ENCODE measurements around the gene SPDYE4. TPM values are rescaled to one million over a fixed set of nuclear protein-coding genes. Genes with fewer than 3 reads are reported as not detected.
A peak's percentile ranks its signal among the peaks of the same experiment; 100 is the strongest.

SPDYE4 gene
- total and polyA plus RNA-seq, 2 experiments from 2014 or later: not detected

DNA sequence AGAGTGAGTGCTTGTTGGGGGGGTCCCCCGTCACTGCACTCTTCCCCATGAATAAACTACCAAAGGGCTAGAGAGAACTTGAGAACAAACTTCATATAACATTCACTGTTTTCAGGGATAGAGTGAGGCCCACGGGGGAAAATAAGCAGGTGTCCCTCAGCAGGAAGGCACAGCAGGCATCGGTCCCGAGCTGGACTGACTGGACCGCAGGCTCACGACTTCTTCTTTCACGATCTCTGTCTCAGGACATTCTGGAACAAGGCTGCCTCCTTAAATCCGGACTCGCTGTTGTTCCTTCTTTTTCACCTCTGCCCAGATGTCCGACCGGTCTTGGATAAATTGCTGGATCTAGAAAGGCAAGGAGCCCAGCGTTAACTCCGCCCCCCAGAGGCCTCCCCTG, 28.5 kb downstream of the SPDYE4 start:
- Histone ChIP-seq H2AFZ (no peak overlapping the region), H3K9me3 (ENCODE audit: low read depth) (no peaks in the 10 kb centered on the region), H4K20me1 (ENCODE audit: insufficient read depth) (no peaks in the 10 kb centered on the region), H3K4me2 (ENCODE audit: unreplicated experiment) (no peak overlapping the region), H3K9ac (no peak overlapping the region), H3K9me2 (ENCODE audit: insufficient read depth) (no peaks in the 10 kb centered on the region), H3K4me1 (ENCODE audit: insufficient read depth) (peaks cover 8% of the 10 kb centered on the region), H3K79me2 (ENCODE audit: insufficient read depth) (no peaks in the 10 kb centered on the region), H3K27ac (no peak overlapping the region), H3F3A (ENCODE audit: insufficient read depth) (no peaks in the 10 kb centered on the region), H3K27me3 (replicated peaks; ENCODE audit: insufficient read depth) (no peaks in the 10 kb centered on the region), H3K36me3 (ENCODE audit: low read depth) (no peaks in the 10 kb centered on the region), H3K4me3 (no peak overlapping the region)
- in situ Hi-C loops (cut with MboI): no loop called here
- no peak for DNase-seq
- WGBS, 2 experiments (ENCODE audit: low coverage in 1 of 2, low lambda C conversion rate in 2 of 2, missing lambda C conversion rate in 2 of 2): 85 to 86% methylated on average over 13 of the region's 13 CpGs
- no peak for TF ChIP-seq EZH2 (IDR thresholded peaks at IDR 0.05; ENCODE audit: insufficient read depth, poor library complexity, severe bottlenecking)

- in situ Hi-C loops (cut with MboI): no loop called here
These were observed 28.9 kb downstream of the SPDYE4 start for GRCh38 chr17:8729421-8729820.

GRCh38 chr17:8728971-8729370, 29.4 kb downstream of the SPDYE4 start:
- H3K36me3 ChIP-seq (ENCODE audit: low read depth): no peaks in the 10 kb centered on the region
- H3K4me1 ChIP-seq (ENCODE audit: insufficient read depth): peaks cover 8% of the 10 kb centered on the region
- DNase-seq: no peak
- H3K9me3 ChIP-seq (ENCODE audit: low read depth): no peaks in the 10 kb centered on the region
- TF ChIP-seq EZH2 (IDR thresholded peaks at IDR 0.05; ENCODE audit: insufficient read depth, poor library complexity, severe bottlenecking): no peak
- TF ChIP-seq EZH2phosphoT487 (IDR thresholded peaks at IDR 0.05; ENCODE audit: insufficient read depth, low read depth): no peak
- no peaks in the 10 kb centered on the region for H3K79me2 ChIP-seq (ENCODE audit: insufficient read depth)
- no peaks in the 10 kb centered on the region for H3K9me2 ChIP-seq (ENCODE audit: insufficient read depth)
- H4K20me1 ChIP-seq (ENCODE audit: insufficient read depth): no peaks in the 10 kb centered on the region
- no peaks in the 10 kb centered on the region for H3K27me3 ChIP-seq (replicated peaks; ENCODE audit: insufficient read depth)
- H2AFZ ChIP-seq: no peak overlapping the region
- no peak overlapping the region for H3K27ac ChIP-seq
- no peaks in the 10 kb centered on the region for H3F3A ChIP-seq (ENCODE audit: insufficient read depth)
- WGBS, 2 experiments (ENCODE audit: low coverage in 1 of 2, low lambda C conversion rate in 2 of 2, missing lambda C conversion rate in 2 of 2): 38 to 43% methylated on average over 5 of the region's 5 CpGs
- in situ Hi-C loops (cut with MboI): no loop called here
- no peak overlapping the region for H3K9ac ChIP-seq
- no peak overlapping the region for H3K4me3 ChIP-seq
- H3K4me2 ChIP-seq (ENCODE audit: unreplicated experiment): no peak overlapping the region

More at GRCh38 chr17:8729421-8729820, 28.9 kb downstream of the SPDYE4 start:
- Histone ChIP-seq H3K4me1 (ENCODE audit: insufficient read depth) (peaks cover 8% of the 10 kb centered on the region), H3K79me2 (ENCODE audit: insufficient read depth) (no peaks in the 10 kb centered on the region), H3F3A (ENCODE audit: insufficient read depth) (no peaks in the 10 kb centered on the region), H2AFZ (no peak overlapping the region), H3K9me2 (ENCODE audit: insufficient read depth) (no peaks in the 10 kb centered on the region), H3K27me3 (replicated peaks; ENCODE audit: insufficient read depth) (no peaks in the 10 kb centered on the region), H4K20me1 (ENCODE audit: insufficient read depth) (no peaks in the 10 kb centered on the region), H3K27ac (no peak overlapping the region), H3K9me3 (ENCODE audit: low read depth) (no peaks in the 10 kb centered on the region), H3K36me3 (ENCODE audit: low read depth) (no peaks in the 10 kb centered on the region), H3K9ac (no peak overlapping the region), H3K4me2 (ENCODE audit: unreplicated experiment) (no peak overlapping the region), H3K4me3 (no peak overlapping the region)
- 58 to 60% methylated on average over 8 of the region's 8 CpGs for WGBS, 2 experiments (ENCODE audit: low coverage in 1 of 2, low lambda C conversion rate in 2 of 2, missing lambda C conversion rate in 2 of 2)
- no peak for DNase-seq
- no peak for TF ChIP-seq EZH2phosphoT487 (IDR thresholded peaks at IDR 0.05; ENCODE audit: insufficient read depth, low read depth)
- no peak for TF ChIP-seq EZH2 (IDR thresholded peaks at IDR 0.05; ENCODE audit: insufficient read depth, poor library complexity, severe bottlenecking)

DNA sequence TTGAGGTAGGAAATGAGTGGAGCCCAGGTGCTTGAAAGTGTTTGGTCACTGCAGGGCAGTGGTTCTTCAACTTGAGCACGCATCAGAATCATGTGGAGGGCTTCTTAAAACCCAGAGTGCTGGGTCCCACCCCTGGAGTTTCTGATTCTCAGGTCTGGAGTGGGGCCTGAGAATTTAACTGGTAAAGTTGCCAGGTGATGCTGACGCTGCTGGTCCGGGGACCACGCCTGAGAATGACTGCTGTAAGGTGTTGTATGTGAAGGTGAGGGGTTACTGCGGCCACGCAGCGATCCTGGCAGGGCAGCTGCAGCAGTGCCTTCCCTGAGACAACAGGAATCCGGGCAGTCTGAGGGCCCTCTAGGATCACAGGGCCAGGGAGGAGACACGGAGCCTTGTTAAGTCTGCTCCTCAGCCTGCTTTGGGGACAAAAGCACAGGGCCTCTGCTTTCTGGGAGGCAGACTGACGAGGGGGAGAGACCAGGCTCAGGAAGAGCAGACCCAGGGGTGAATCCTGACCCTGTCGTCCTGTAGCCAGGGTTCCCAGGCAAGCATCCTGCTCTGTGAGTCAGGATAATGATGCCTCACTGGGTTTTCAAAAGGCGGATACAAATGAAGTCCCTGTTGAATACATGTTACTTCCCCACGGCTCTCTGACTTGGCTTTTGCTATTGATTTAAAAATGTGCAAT, 30.0 kb downstream of the SPDYE4 start:
- no peaks in the 10 kb centered on the region for H4K20me1 ChIP-seq (ENCODE audit: insufficient read depth)
- no peak overlapping the region for H2AFZ ChIP-seq
- peaks cover 8% of the 10 kb centered on the region for H3K4me1 ChIP-seq (ENCODE audit: insufficient read depth)
- no peaks in the 10 kb centered on the region for H3K9me2 ChIP-seq (ENCODE audit: insufficient read depth)
- no peaks in the 10 kb centered on the region for H3F3A ChIP-seq (ENCODE audit: insufficient read depth)
- H3K36me3 ChIP-seq (ENCODE audit: low read depth): no peaks in the 10 kb centered on the region
- 65 to 69% methylated on average over 13 of the region's 13 CpGs for WGBS, 2 experiments (ENCODE audit: low coverage in 1 of 2, low lambda C conversion rate in 2 of 2, missing lambda C conversion rate in 2 of 2)
- DNase-seq: peak; percentile 33
- H3K27me3 ChIP-seq (replicated peaks; ENCODE audit: insufficient read depth): no peaks in the 10 kb centered on the region
- H3K27ac ChIP-seq: no peak overlapping the region
- no peaks in the 10 kb centered on the region for H3K79me2 ChIP-seq (ENCODE audit: insufficient read depth)
- in situ Hi-C loops (cut with MboI): no loop called here
- TF ChIP-seq EZH2phosphoT487 (IDR thresholded peaks at IDR 0.05; ENCODE audit: insufficient read depth, low read depth): no peak
- TF ChIP-seq EZH2 (IDR thresholded peaks at IDR 0.05; ENCODE audit: insufficient read depth, poor library complexity, severe bottlenecking): no peak
- H3K4me2 ChIP-seq (ENCODE audit: unreplicated experiment): no peak overlapping the region
- H3K9ac ChIP-seq: no peak overlapping the region
- H3K9me3 ChIP-seq (ENCODE audit: low read depth): no peaks in the 10 kb centered on the region
- no peak overlapping the region for H3K4me3 ChIP-seq
